Suprapubic skin (tissue), 4 donors: ENCODE results near the gene WNK1. TPM values are rescaled to one million over a fixed set of nuclear protein-coding genes. Genes with fewer than 3 reads are reported as not detected.

Experiments
- DNase-seq, 2 donors: peaks; one replicate each; pipeline ENCODE4 v3.0.0-alpha.2; 2019; ENCODE audit warnings: low spot score in 2 of 2
- H3K27ac ChIP-seq: fragments of 200-600 bp; sonication (generic); one replicate; pipeline ENCODE4 v1.5.1; 2019
- H3K27me3 ChIP-seq: fragments of 200-600 bp; sonication (generic); one replicate; pipeline ENCODE4 v1.5.1; 2019
- H3K36me3 ChIP-seq: fragments of 200-600 bp; sonication (generic); one replicate; pipeline ENCODE4 v1.5.1; 2019
- H3K4me1 ChIP-seq: fragments of 200-600 bp; sonication (generic); one replicate; pipeline ENCODE4 v1.5.1; 2019
- H3K4me3 ChIP-seq: fragments of 200-600 bp; sonication (generic); one replicate; pipeline ENCODE4 v1.5.1; 2019; ENCODE audit warnings: mild to moderate bottlenecking
- H3K9me3 ChIP-seq: fragments of 200-600 bp; sonication (generic); one replicate; pipeline ENCODE4 v1.5.1; 2019
- CTCF ChIP-seq, 2 donors: fragments of 200-600 bp in 1 of 2; fragments of 450-650 bp in 1 of 2; sonication (generic) in 1 of 2; IDR thresholded peaks; one replicate each; pipeline ENCODE4 v1.5.1; 2016 to 2019; ENCODE audit warnings: antibody characterized with exemption in 2 of 2, mild to moderate bottlenecking in 1 of 2, moderate library complexity in 1 of 2
- EP300 ChIP-seq: sonication (generic); formaldehyde crosslinking; IDR thresholded peaks from one replicate; pipeline ENCODE4 v1.6.1; 2017; ENCODE audit warnings: antibody characterized with exemption
- POLR2A ChIP-seq, 2 donors: fragments of 450-650 bp; IDR thresholded peaks; one replicate each; pipeline ENCODE4 v1.6.1; 2017; ENCODE audit warnings: antibody characterized with exemption in 2 of 2, mild to moderate bottlenecking in 2 of 2, moderate library complexity in 2 of 2
- POLR2AphosphoS5 ChIP-seq, 3 donors: sonication (generic); formaldehyde crosslinking; IDR thresholded peaks; one replicate each; pipeline ENCODE4 v1.6.1; 2017; ENCODE audit warnings: antibody characterized with exemption in 3 of 3
- WGBS: methylation state at CpG from one replicate; pipeline ENCODE4 v1.1.5; 2018; 5-methylcytosine and 5-hydroxymethylcytosine counted together
- total RNA-seq, 4 donors: library from RNA; depleted of rRNA; stranded (reverse); fragments of >200 nt; gene quantifications; one replicate each; pipeline ENCODE4 v1.1.0, GENCODE V29; 2016

The WNK1 gene
- total RNA-seq, 4 donors from 2014 or later, result 368 to 724 (median 435) TPM

GRCh38 chr12:777550-778047 is 25.2 kb downstream of the WNK1 start:
- Histone ChIP-seq H3K27ac (no peak overlapping the region), H3K27me3 (no peaks in the 10 kb centered on the region), H3K4me1 (peaks cover 64% of the 10 kb centered on the region), H3K36me3 (no peaks in the 10 kb centered on the region), H3K4me3 (no peak overlapping the region), H3K9me3 (no peaks in the 10 kb centered on the region)
- WGBS, result 88% methylated on average over 3 of the region's 3 CpGs
- no peak for DNase-seq
- TF ChIP-seq EP300 (no peak), POLR2AphosphoS5 (IDR thresholded peaks at IDR 0.05) (no peak), POLR2A (IDR thresholded peaks at IDR 0.05) (no peak), CTCF (IDR thresholded peaks at IDR 0.05) (no peak)

GRCh38 chr12:778615-779014 is 26.2 kb downstream of the WNK1 start:
- Histone ChIP-seq H3K27ac (no peak overlapping the region), H3K4me3 (no peak overlapping the region), H3K9me3 (no peaks in the 10 kb centered on the region), H3K27me3 (no peaks in the 10 kb centered on the region), H3K36me3 (no peaks in the 10 kb centered on the region), H3K4me1 (peaks cover 56% of the 10 kb centered on the region)
- WGBS, result 73% methylated on average over 6 of the region's 6 CpGs
- DNase-seq, result no peak
- no peak for TF ChIP-seq POLR2A (IDR thresholded peaks at IDR 0.05)

- Histone ChIP-seq H3K27me3 (no peaks in the 10 kb centered on the region), H3K4me1 (peaks cover 44% of the 10 kb centered on the region), H3K9me3 (no peaks in the 10 kb centered on the region), H3K27ac (no peak overlapping the region), H3K4me3 (no peak overlapping the region), H3K36me3 (no peaks in the 10 kb centered on the region)
- 31% methylated on average over 4 of the region's 4 CpGs for WGBS
- TF ChIP-seq CTCF (IDR thresholded peaks at IDR 0.05), result no peak
- no peak for TF ChIP-seq EP300
- TF ChIP-seq POLR2AphosphoS5 (IDR thresholded peaks at IDR 0.05), result no peak
- TF ChIP-seq POLR2A (IDR thresholded peaks at IDR 0.05), result no peak
- no peak for DNase-seq
Measured at GRCh38 chr12:779745-780734, 27.7 kb downstream of the WNK1 start.

GRCh38 chr12:780750-781379 is 28.5 kb downstream of the WNK1 start:
- 78% methylated on average over 2 of the region's 2 CpGs for WGBS

GRCh38 chr12:785706-786105 is 33.3 kb downstream of the WNK1 start:
- peaks cover 44% of the 10 kb centered on the region for H3K4me1 ChIP-seq
- no peaks in the 10 kb centered on the region for H3K36me3 ChIP-seq
- no peak overlapping the region for H3K27ac ChIP-seq
- H3K4me3 ChIP-seq, result no peak overlapping the region
- no peaks in the 10 kb centered on the region for H3K9me3 ChIP-seq
- 81% methylated on average over 2 of the region's 2 CpGs for whole genome bisulfite sequencing
- H3K27me3 ChIP-seq, result no peaks in the 10 kb centered on the region
- no peak for TF ChIP-seq POLR2A (IDR thresholded peaks at IDR 0.05)
- no peak for TF ChIP-seq EP300
- no peak for TF ChIP-seq POLR2AphosphoS5 (IDR thresholded peaks at IDR 0.05)
- no peak for TF ChIP-seq CTCF (IDR thresholded peaks at IDR 0.05)
- no peak for DNase-seq

More at GRCh38 chr12:780750-781379, 28.5 kb downstream of the WNK1 start:
- H3K27me3 ChIP-seq, result no peaks in the 10 kb centered on the region
- peaks cover 39% of the 10 kb centered on the region for H3K4me1 ChIP-seq
- no peak overlapping the region for H3K4me3 ChIP-seq
- DNase-seq, result no peak
- H3K36me3 ChIP-seq, result no peaks in the 10 kb centered on the region
- H3K9me3 ChIP-seq, result no peaks in the 10 kb centered on the region
- TF ChIP-seq POLR2AphosphoS5 (IDR thresholded peaks at IDR 0.05), result no peak
- no peak for TF ChIP-seq EP300
- no peak for TF ChIP-seq CTCF (IDR thresholded peaks at IDR 0.05)
- no peak for TF ChIP-seq POLR2A (IDR thresholded peaks at IDR 0.05)
- H3K27ac ChIP-seq, result no peak overlapping the region
